Measurements from ENCODE around the gene ZFYVE28.
"Not testable (repeated sequence)": the region's sequence is repeated elsewhere in the genome, so short reads cannot be mapped to it uniquely, and the experiment has no call there.

Gene ZFYVE28

DNA sequence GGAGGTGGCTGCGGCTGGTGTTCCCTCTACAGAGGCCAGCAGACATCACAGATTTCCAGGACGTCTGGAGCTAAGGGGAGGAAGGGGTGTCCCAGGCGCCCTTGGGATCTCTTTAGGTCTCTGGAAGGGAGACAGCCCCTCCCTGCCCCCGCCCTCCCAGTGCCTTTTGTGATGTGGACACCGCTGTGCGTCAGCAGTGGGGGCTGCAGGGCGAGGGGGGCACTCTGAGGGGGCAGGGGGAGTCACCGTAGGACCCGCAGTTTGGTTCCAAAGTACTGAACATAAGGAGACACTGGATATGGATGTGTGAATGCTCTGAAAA lies 130.9 kb downstream of the ZFYVE28 start:
- no peak for DNase-seq (ENCODE audit: low spot score)

DNA sequence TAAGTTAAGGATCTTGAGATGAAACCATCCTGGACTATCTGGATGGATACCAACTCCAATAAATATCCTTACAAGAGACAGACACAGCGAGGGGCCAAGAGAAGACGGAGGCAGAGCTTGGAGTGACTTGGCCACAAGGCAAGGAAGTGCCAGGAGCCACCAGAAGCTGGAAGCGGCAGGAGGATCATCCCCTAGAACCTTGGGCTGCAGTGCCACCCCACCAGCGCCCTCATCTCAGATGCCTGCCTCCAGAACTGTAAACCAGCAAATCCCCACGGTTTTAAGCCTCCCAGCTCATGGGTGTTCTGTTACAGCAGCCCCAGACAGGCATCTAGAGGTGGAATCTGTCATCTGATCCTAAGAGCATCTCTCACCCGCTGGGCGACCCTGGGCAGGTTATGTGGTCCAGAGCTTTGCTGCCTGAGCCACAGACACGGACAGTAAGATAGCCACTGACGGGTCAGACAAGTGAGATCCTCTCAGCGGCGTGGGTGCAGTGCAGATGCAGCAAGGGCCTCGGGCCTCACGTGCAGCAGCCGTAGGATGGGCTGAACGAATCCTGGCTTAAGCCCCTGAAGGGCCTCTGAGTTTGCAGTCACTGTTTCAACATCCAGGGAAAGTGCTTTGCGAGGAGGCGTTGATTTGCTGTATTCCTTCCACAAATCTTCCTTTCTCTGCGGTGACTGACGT lies 131.4 kb downstream of the ZFYVE28 start:
- no peak for DNase-seq (ENCODE audit: low spot score)

- DNase-seq (ENCODE audit: low spot score) = no peak
Measured at GRCh38 chr4:2285613-2286381, 132.6 kb downstream of the ZFYVE28 start.

- no peak for DNase-seq (ENCODE audit: low spot score)
Measured at GRCh38 chr4:2284934-2285612, 133.4 kb downstream of the ZFYVE28 start.

DNA sequence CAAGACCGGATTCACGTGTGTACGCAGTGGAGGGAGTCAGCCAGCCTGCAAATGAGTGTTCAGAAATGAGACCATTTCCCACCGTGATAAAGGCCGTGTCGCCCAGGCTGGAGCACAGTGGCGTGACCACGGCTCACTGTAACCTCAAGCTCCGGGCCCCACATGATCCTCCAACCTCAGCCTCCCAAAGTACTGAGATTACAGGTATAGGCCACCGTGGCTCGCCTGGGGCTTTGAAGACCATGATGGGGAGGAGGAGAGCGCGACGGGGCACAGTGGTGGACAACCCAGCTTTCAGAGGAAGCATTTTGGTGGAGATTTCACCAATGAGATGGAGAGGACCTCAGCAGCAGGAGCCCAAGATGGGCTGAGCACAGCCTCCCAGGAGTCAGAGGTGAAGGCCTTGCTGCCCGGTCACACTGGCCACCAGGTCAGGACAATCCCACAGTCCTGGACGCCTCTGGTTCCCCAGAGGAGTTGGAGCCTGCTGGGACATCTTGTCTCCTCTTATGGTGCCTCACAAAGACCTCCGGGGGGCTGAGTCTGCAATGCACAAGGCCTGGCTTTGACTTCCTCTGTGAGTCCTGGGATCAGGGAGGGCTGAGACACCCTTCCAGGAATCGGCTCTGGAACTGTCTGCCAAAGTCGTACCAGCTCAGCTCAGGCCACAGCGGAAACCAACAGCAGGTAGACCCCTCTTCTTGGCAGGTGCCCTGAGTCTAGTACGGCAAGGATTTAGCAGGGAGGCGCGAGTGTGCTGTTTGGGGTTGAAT lies 134.1 kb downstream of the ZFYVE28 start:
- no peak for DNase-seq (ENCODE audit: low spot score)

- no peak for DNase-seq (ENCODE audit: low spot score)
Measured at GRCh38 chr4:2283199-2283711, 135.2 kb downstream of the ZFYVE28 start.

DNA sequence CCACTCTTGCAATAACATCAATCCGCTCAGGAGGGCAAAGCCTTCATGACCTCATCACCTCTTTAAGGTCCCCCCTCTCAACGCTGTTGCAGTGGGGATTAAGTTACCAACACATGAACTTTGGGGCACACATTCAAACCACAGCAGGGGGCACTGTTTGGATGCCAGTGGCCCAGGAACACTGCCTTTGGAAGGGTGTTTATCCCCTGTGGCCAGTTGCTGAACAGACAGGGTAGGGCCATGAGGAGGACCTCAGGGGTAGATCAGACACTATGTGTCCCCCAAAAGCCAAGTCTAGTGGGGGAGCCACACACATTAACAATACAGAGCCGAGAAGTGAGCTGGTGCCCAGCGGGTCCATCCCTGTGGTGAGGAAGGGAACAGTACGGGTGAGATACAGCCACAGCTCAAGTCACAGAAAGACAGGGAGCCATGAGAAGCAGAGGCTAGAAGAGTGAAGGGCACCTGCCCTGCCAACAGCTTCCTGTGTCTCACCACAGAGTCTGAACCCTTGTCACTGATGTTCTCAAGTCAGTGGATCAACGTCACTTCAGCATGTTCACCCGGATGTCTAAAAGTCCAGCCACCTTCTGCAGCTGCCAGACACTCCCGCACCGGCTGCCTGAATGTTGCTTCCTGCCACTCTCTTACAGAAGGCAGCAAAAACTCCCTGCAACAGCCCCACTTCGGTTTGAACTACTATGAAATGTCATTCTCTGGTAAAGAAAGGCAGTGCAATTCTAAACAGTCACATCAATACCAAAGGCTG lies 136.7 kb downstream of the ZFYVE28 start:
- DNase-seq (ENCODE audit: low spot score) = no peak

DNA sequence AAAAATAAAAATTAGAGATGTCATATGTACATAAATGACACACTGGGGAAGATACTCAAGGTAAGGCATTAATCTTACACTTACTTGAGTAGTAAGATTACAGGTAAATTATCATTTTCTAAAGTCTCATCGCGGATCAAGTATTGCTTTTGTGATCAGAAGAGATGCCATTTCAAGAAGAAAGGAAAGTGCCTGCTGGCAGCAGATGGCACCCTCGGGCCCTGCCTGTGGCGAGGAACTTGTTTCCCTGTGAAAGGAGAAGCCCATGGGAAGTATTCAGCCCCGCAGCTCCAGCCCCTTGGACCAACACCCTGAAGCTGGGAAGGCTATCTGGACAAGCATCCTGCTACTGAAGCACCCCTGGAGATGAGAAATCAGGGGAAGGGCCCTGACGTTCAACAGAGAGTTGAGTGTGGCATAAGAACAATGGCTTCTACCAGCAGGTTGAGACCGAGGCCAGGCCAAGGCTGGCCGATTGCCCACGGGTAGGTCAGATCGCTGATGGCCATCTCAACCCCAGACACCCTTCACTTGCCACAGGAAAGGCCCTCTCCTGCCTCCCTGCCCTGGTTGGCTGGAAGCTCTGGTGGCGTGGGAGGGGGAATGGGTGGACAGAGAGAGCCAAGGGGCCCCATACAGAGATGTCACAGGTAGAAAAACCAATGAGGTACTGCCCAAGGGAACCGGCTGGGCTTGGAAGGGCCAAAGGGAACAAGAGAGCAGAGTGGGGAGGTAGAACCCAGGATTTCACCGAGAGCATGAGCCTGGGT lies 137.7 kb downstream of the ZFYVE28 start:
- DNase-seq (ENCODE audit: low spot score) = no peak

GRCh38 chr4:2277956-2278355 lies 140.5 kb downstream of the ZFYVE28 start:
- no peak for DNase-seq (ENCODE audit: low spot score)

GRCh38 chr4:2276581-2277325 lies 141.7 kb downstream of the ZFYVE28 start:
- no peak for DNase-seq (ENCODE audit: low spot score)

DNA sequence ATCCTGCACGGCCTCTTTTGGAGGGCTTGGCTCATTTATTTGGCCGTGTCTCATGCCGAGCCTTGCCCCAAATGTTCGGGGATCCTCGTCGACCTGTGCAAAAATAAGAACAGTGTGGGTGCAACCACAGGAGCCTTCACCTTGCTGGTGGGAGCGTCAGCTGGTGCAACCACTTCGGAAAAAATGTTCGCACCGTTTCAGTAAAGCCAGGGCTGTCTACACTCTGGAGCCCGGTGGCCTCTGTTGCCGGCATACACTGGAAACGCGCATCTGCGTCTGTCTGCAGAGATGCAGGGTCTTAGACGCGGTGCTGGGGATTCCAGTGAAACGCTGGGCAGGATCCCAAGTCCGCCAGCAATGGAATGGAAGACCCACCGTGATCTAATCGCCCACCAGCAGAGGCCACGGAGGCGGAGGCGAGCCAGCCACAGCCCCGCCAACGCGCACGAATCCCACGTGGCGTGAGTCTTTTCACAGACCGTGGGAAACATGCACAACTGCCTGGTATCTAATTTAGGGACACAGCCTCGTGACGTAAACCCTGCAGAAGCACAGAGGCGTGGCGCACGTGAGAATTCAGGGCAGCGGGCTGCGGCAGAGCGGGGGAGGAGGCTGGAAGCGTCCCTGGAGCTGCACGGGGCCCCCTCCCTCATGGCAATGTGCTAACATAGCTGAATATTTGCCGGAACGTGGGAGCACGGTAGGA lies 142.7 kb downstream of the ZFYVE28 start:
- no peak for DNase-seq (ENCODE audit: low spot score)

DNA sequence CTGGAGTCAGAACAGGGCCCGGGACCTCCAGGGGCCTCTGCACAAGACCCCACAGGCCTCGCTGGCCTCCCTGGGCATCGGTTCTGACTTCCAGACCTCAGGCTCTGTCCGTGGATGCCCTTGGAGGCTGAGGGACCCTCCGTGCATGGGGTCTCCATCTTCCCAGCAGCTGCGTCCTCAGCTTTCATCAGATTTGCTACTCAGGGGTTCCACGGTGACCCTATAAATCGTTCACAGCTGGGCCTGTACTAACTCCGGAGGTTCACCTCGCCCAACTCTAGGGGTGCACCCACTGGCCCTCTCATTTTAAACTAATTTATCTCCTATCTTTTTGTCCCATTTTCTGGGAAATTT lies 143.4 kb downstream of the ZFYVE28 start:
- DNase-seq (ENCODE audit: low spot score) = not testable (repeated sequence)

DNA sequence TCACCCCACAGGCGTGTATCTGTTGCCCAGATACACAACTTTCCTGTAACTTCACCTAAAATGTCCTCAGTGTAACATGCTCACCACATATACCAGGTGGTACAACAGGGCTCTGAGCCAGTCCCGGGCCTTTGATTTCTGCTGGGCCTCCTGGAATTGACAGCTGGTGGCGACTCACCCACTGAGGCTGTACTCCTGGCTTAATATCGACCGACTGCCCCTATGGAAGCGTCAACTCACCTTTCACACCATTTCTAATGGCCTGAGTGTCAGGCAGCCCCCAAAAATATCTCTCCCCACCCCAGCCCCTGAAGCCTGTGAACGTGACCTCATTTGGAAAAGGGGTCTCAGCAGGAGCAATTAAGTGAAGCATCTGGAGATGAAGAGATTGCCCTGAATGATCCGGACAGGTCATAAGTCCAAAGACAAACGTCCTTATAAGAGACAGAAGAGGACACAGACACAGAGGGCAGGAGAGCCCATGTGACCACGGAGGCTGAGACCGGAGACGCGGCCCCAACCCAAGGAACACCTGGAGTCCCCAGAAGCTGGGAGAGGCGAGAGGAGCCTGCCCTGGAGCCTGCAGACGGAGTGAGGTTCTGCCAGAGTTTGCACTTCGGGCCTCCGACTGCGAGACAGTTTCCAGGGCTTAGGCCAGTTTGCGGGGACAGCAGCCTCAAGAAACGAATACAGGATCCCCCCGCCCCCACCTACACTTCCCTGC lies 144.0 kb downstream of the ZFYVE28 start:
- no peak for DNase-seq (ENCODE audit: low spot score)

- no peak for DNase-seq (ENCODE audit: low spot score)
Measured at GRCh38 chr4:2273657-2274319, 144.7 kb downstream of the ZFYVE28 start.

- no peak for DNase-seq (ENCODE audit: low spot score)
Measured at GRCh38 chr4:2273221-2273620, 145.2 kb downstream of the ZFYVE28 start.

- DNase-seq (ENCODE audit: low spot score) = no peak
Measured at GRCh38 chr4:2272828-2273120, 145.7 kb downstream of the ZFYVE28 start.

DNA sequence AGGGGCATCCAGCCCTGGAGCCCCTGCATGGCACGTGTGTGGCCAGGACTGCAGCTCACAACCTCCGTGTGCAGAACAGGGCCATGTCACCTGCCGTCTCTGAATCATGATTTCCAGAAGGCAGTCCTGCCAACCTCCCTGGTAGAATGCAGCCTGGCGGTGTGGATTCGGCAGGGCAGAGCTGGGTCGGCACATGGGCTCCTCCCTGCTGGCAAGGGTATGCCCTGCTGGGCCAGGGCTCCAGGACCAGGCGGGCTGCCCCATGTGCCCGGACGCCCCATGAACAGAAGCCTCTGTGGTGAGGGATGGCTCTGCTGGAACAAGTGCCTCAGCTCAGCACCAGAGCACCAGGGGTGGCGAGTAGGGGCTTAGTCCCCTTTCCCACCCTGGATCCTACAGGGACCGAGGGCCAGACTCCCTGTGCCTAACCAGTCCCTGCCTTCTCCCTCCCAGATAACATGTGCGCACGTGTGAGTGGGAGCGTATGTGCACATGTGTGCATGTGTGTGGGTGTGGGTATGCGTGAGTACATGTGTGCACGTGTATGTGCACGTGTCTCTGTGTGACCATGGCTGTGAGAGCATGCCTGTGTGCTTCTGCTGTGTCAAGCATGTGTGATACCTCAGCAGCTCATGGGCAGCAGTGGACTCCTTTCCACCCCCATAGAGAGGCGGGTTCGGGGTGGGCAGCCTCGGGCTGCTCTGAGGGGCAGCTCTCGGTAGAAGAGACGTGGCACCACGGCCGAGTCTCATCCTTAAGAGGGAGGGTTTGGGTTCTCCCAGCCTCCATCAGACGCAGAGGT lies 146.2 kb downstream of the ZFYVE28 start:
- DNase-seq (ENCODE audit: low spot score) = no peak
